K562 (cell line): ENCODE data around the gene WDR88. TPM values are rescaled to one million over a fixed set of nuclear protein-coding genes. Genes with fewer than 3 reads are reported as not detected.

Experiments used
- CEBPB ChIP-seq: fragments of 450-650 bp; IDR thresholded peaks from 2 replicates; pipeline ENCODE4 v1.6.1; 2016; ENCODE audit warnings: missing genetic modification characterization, missing compliant biosample characterization
- DDX20 ChIP-seq: fragments of 450-650 bp; IDR thresholded peaks from 2 replicates; pipeline ENCODE4 v1.6.1; 2016; ENCODE audit warnings: missing genetic modification characterization, low read depth, mild to moderate bottlenecking, missing compliant biosample characterization, moderate library complexity
- EP300 ChIP-seq: IDR thresholded peaks from 2 replicates; pipeline ENCODE4 v1.6.1; 2012; ENCODE audit warnings: low read length, improper control_type of control experiment
- FOXA3 ChIP-seq, 2 experiments: fragments of 450-650 bp in 1 of 2; sonication (generic) in 1 of 2; formaldehyde crosslinking; IDR thresholded peaks in 1 of 2; conservative IDR thresholded peaks in 1 of 2; 2 replicates each; pipeline versions ENCODE4 v1.4.0 to v1.8.0; 2020 to 2022; ENCODE audit warnings: mild to moderate bottlenecking in 2 of 2, missing genetic modification reagents in 1 of 2
- FUS ChIP-seq: fragments of 200-400 bp; formaldehyde crosslinking; optimal IDR thresholded peaks from 2 replicates; pipeline ENCODE3; 2017; ENCODE audit warnings: low read depth, low read length
- MCM5 ChIP-seq: fragments of 450-650 bp; IDR thresholded peaks from 2 replicates; pipeline ENCODE4 v1.6.1; 2016; ENCODE audit warnings: low read depth
- MTA1 ChIP-seq: fragments of 450-650 bp; IDR thresholded peaks from 2 replicates; pipeline ENCODE4 v1.6.1; 2017; ENCODE audit warnings: borderline replicate concordance
- MTF1 ChIP-seq: fragments of 250-450 bp; sonication (Bioruptor Pico); IDR thresholded peaks from 2 replicates; pipeline ENCODE4 v1.9.0; 2021; ENCODE audit warnings: moderate library complexity, mild to moderate bottlenecking, inconsistent platforms, borderline replicate concordance
- ZBTB17 ChIP-seq: fragments of 450-650 bp; formaldehyde crosslinking; IDR thresholded peaks from 2 replicates; pipeline ENCODE4 v1.4.0; 2020; ENCODE audit warnings: mild to moderate bottlenecking
- ZBTB8A ChIP-seq: fragments of 450-650 bp; IDR thresholded peaks from 2 replicates; pipeline ENCODE4 v1.6.1; 2018; ENCODE audit warnings: mild to moderate bottlenecking, moderate library complexity; ENCODE audit not compliant: partially characterized antibody
- polyA plus RNA-seq, 8 experiments: library from polyadenylated mRNA; depleted of rRNA in 4 of 8; stranded (reverse) in 5 of 8; unstranded in 3 of 8; fragments of >200 nt; fragmentation: Nextera tagmentation in 2 of 8; fragmentation: Illumina TruSeq in 1 of 8; extraction: Ambion mirVana in 2 of 8; extraction: Trizol in 1 of 8; gene quantifications; 2 replicates each; pipeline versions ENCODE4 v1.2.1 to v1.2.3, GENCODE V29; 2011 to 2014; ENCODE audit warnings: inconsistent platforms in 1 of 8, missing spikeins in 1 of 8
- total RNA-seq, 7 experiments: library from RNA; depleted of rRNA in 6 of 7; stranded (reverse); fragments of >200 nt in 6 of 7; fragmentation: Illumina TruSeq in 2 of 7; extraction: Trizol in 2 of 7; gene quantifications; 2 replicates each; pipeline versions ENCODE4 v1.2.1 to v1.2.3, GENCODE V29; 2011 to 2021; ENCODE audit warnings: low replicate concordance in 1 of 7
- TF ChIP-seq, protein P1 (sequence below): sonication (generic); formaldehyde crosslinking; IDR thresholded peaks from 2 replicates; pipeline ENCODE4 v1.5.0; 2020; ENCODE audit warnings: missing genetic modification reagents
- TF ChIP-seq, protein P2 (sequence below): fragments of 250-450 bp; sonication (Bioruptor Pico); IDR thresholded peaks from 2 replicates; pipeline ENCODE4 v1.4.0; 2020
- TF ChIP-seq, protein P3 (sequence below): fragments of 250-450 bp; sonication (Bioruptor Pico); IDR thresholded peaks from 2 replicates; pipeline ENCODE4 v1.5.0; 2020; ENCODE audit warnings: mild to moderate bottlenecking
- TF ChIP-seq, protein P4 (sequence below): IDR thresholded peaks from 2 replicates; pipeline ENCODE4 v1.6.1; 2011; ENCODE audit not compliant: insufficient read length; ENCODE audit errors: extremely low read depth
- TF ChIP-seq, protein P5 (sequence below): sonication (generic); formaldehyde crosslinking; IDR thresholded peaks from 2 replicates; pipeline ENCODE4 v1.8.0; 2022; ENCODE audit warnings: missing genetic modification reagents, mild to moderate bottlenecking, borderline replicate concordance

The WDR88 gene
- total and polyA plus RNA-seq, 9 of the 15 experiments (the other 6 are each of a cell fraction or from before 2014, with no cell fraction given), result 0.03 to 0.04 TPM; not detected in 7

DNA sequence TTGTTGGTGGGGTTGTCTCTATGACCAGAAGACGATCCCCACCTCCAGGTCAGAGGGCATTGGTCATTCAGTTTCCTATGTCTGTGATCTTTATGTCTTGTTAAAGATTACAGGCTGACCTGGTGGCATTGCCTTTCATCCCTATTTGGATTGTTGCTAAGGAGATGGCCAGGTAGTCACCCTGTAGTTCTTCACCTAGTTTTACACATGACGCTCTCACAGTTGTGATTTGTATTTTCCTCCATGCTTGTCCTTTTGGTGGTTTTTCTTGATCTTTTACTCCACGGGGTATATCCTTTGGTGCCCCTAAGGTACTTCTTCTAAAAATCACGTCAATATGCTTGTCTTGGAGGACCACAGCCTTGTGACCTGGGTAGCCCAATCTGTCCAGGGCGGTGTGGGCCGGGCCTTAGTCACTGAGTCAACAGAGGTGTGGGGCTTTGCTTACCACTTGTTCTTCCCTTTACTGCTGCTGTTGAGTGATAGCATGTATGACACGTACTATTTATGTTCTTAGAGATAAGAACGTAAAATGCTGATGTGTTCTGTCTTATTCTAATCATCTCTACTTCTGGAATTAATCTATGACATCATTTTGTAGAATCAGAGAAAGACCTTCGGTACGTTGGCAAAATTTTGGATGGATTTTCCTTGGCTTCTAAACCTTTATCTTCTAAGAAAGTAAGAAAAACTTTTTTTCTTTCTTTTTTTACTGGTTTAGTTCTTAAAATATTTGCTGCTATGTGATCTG lies 30.8 kb upstream of the WDR88 start (continued):
- TF ChIP-seq, protein P1, sequence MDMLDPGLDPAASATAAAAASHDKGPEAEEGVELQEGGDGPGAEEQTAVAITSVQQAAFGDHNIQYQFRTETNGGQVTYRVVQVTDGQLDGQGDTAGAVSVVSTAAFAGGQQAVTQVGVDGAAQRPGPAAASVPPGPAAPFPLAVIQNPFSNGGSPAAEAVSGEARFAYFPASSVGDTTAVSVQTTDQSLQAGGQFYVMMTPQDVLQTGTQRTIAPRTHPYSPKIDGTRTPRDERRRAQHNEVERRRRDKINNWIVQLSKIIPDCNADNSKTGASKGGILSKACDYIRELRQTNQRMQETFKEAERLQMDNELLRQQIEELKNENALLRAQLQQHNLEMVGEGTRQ, result no peak
- TF ChIP-seq MCM5 (no peak), CEBPB (no peak), ZBTB8A (no peak), MTF1 (no peak), EP300 (peak; percentile 93), MTA1 (0 out of 2 replicates have a peak, but pooled peaks have one; percentile 62), DDX20 (tag) (no peak), FOXA3 (CRISPR knock-in tag; conservative IDR thresholded peaks at IDR 0.05 in 1 of 2, IDR thresholded peaks at IDR 0.05 in 1 of 2) (peak; percentile 100), ZBTB17 (CRISPR knock-in tag) (peak; percentile 57; the same call in 1 of the 2 replicates), FUS (no peak)
- TF ChIP-seq, protein P2, sequence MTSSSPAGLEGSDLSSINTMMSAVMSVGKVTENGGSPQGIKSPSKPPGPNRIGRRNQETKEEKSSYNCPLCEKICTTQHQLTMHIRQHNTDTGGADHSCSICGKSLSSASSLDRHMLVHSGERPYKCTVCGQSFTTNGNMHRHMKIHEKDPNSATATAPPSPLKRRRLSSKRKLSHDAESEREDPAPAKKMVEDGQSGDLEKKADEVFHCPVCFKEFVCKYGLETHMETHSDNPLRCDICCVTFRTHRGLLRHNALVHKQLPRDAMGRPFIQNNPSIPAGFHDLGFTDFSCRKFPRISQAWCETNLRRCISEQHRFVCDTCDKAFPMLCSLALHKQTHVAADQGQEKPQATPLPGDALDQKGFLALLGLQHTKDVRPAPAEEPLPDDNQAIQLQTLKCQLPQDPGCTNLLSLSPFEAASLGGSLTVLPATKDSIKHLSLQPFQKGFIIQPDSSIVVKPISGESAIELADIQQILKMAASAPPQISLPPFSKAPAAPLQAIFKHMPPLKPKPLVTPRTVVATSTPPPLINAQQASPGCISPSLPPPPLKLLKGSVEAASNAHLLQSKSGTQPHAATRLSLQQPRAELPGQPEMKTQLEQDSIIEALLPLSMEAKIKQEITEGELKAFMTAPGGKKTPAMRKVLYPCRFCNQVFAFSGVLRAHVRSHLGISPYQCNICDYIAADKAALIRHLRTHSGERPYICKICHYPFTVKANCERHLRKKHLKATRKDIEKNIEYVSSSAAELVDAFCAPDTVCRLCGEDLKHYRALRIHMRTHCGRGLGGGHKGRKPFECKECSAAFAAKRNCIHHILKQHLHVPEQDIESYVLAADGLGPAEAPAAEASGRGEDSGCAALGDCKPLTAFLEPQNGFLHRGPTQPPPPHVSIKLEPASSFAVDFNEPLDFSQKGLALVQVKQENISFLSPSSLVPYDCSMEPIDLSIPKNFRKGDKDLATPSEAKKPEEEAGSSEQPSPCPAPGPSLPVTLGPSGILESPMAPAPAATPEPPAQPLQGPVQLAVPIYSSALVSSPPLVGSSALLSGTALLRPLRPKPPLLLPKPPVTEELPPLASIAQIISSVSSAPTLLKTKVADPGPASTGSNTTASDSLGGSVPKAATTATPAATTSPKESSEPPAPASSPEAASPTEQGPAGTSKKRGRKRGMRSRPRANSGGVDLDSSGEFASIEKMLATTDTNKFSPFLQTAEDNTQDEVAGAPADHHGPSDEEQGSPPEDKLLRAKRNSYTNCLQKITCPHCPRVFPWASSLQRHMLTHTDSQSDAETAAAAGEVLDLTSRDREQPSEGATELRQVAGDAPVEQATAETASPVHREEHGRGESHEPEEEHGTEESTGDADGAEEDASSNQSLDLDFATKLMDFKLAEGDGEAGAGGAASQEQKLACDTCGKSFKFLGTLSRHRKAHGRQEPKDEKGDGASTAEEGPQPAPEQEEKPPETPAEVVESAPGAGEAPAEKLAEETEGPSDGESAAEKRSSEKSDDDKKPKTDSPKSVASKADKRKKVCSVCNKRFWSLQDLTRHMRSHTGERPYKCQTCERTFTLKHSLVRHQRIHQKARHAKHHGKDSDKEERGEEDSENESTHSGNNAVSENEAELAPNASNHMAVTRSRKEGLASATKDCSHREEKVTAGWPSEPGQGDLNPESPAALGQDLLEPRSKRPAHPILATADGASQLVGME (CRISPR knock-in tag), result no peak
- TF ChIP-seq, protein P3, sequence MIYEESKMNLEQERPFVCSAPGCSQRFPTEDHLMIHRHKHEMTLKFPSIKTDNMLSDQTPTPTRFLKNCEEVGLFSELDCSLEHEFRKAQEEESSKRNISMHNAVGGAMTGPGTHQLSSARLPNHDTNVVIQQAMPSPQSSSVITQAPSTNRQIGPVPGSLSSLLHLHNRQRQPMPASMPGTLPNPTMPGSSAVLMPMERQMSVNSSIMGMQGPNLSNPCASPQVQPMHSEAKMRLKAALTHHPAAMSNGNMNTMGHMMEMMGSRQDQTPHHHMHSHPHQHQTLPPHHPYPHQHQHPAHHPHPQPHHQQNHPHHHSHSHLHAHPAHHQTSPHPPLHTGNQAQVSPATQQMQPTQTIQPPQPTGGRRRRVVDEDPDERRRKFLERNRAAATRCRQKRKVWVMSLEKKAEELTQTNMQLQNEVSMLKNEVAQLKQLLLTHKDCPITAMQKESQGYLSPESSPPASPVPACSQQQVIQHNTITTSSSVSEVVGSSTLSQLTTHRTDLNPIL (CRISPR knock-in tag), result no peak
- TF ChIP-seq, protein P4, sequence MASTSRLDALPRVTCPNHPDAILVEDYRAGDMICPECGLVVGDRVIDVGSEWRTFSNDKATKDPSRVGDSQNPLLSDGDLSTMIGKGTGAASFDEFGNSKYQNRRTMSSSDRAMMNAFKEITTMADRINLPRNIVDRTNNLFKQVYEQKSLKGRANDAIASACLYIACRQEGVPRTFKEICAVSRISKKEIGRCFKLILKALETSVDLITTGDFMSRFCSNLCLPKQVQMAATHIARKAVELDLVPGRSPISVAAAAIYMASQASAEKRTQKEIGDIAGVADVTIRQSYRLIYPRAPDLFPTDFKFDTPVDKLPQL, result no peak
- TF ChIP-seq, protein P5, sequence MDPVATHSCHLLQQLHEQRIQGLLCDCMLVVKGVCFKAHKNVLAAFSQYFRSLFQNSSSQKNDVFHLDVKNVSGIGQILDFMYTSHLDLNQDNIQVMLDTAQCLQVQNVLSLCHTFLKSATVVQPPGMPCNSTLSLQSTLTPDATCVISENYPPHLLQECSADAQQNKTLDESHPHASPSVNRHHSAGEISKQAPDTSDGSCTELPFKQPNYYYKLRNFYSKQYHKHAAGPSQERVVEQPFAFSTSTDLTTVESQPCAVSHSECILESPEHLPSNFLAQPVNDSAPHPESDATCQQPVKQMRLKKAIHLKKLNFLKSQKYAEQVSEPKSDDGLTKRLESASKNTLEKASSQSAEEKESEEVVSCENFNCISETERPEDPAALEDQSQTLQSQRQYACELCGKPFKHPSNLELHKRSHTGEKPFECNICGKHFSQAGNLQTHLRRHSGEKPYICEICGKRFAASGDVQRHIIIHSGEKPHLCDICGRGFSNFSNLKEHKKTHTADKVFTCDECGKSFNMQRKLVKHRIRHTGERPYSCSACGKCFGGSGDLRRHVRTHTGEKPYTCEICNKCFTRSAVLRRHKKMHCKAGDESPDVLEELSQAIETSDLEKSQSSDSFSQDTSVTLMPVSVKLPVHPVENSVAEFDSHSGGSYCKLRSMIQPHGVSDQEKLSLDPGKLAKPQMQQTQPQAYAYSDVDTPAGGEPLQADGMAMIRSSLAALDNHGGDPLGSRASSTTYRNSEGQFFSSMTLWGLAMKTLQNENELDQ (CRISPR knock-in tag), result no peak
